ENCODE data around the gene GSKIP. TPM values are rescaled to one million over a fixed set of nuclear protein-coding genes. Genes with fewer than 3 reads are reported as not detected.

Gene GSKIP
- total RNA-seq, 4 donors from 2014 or later: 30.3 to 65.1 (median 49.7) TPM

GRCh38 chr14:96385385-96385784 lies 22.1 kb downstream of the GSKIP start:
- H3K4me1 ChIP-seq: peaks cover 0 to 1% (median 0%) of the 10 kb centered on the region in 3 donors
- WGBS, 2 donors: 83 to 94% methylated on average over 3 of the region's 3 CpGs
- intact Hi-C loops (cut with DNase I): no loop called here
- TF ChIP-seq CTCF (IDR thresholded peaks at IDR 0.05) (no peak), POLR2A (IDR thresholded peaks at IDR 0.05) (no peak)
- no peak for DNase-seq
- H3K9me3 ChIP-seq: no peaks in the 10 kb centered on the region
- H3K4me3 ChIP-seq: no peak overlapping the region
- H3K27ac ChIP-seq: no peak overlapping the region
- H3K36me3 ChIP-seq: peaks cover 0 to 59% (median 0%) of the 10 kb centered on the region in 3 donors
- no peaks in the 10 kb centered on the region for H3K27me3 ChIP-seq

GRCh38 chr14:96390965-96391292 lies 27.6 kb downstream of the GSKIP start:
- peak overlapping the region; percentile 44 to 96 (median 89) for H3K4me3 ChIP-seq
- H3K36me3 ChIP-seq: peaks cover 0 to 18% (median 0%) of the 10 kb centered on the region in 3 donors
- DNase-seq: no peak
- intact Hi-C loops (cut with DNase I): loop anchor here (5.0 kb wide), 1 partner anchor 34 kb away; no protein-coding TSS in a partner anchor
- 8 to 9% methylated on average over 6 to 8 of the region's 13 CpGs for WGBS, 2 donors
- TF ChIP-seq CTCF (IDR thresholded peaks at IDR 0.05) (no peak), POLR2A (IDR thresholded peaks at IDR 0.05) (no peak)
- H3K9me3 ChIP-seq: no peaks in the 10 kb centered on the region
- peak overlapping the region; percentile 47 to 84 (median 81) for H3K27ac ChIP-seq
- H3K4me1 ChIP-seq: peaks cover 0 to 27% (median 6%) of the 10 kb centered on the region in 3 donors
- H3K27me3 ChIP-seq: no peaks in the 10 kb centered on the region

GRCh38 chr14:96391293-96392118 lies 28.2 kb downstream of the GSKIP start:
- Histone ChIP-seq H3K27me3 (no peaks in the 10 kb centered on the region), H3K4me3 (peak overlapping the region; percentile 84 to 96 (median 89)), H3K9me3 (no peaks in the 10 kb centered on the region), H3K4me1 (peaks cover 0 to 27% (median 6%) of the 10 kb centered on the region in 3 donors), H3K27ac (peak overlapping the region; percentile 77 to 89 (median 83)), H3K36me3 (peaks cover 0 to 13% (median 0%) of the 10 kb centered on the region in 3 donors)
- DNase-seq: peak; percentile 86
- TF ChIP-seq CTCF (IDR thresholded peaks at IDR 0.05) (peak in 1 of 6 experiments; percentile 19), POLR2A (IDR thresholded peaks at IDR 0.05) (peak in 2 of 4 donors; percentile 20 to 33)
- WGBS, 2 donors: 0% methylated on average over 1 of the region's 79 CpGs; no CpG with 5 or more reads in 1 of the 2 donors
- intact Hi-C loops (cut with DNase I): loop anchor here (5.0 kb wide), 1 partner anchor 34 kb away; no protein-coding TSS in a partner anchor

- DNase-seq: no peak
- intact Hi-C loops (cut with DNase I): loop anchor here (5.0 kb wide), 1 partner anchor 36 kb away; no protein-coding TSS in a partner anchor
- Histone ChIP-seq H3K27ac (no peak overlapping the region), H3K27me3 (no peaks in the 10 kb centered on the region), H3K9me3 (no peaks in the 10 kb centered on the region), H3K4me3 (peak overlapping the region in 1 of 4 donors; percentile 96), H3K4me1 (peaks cover 0 to 27% (median 6%) of the 10 kb centered on the region in 3 donors), H3K36me3 (no peaks in the 10 kb centered on the region)
- 84 to 86% methylated on average over 5 of the region's 5 CpGs for WGBS, 2 donors
- no peak for TF ChIP-seq CTCF (IDR thresholded peaks at IDR 0.05)
- no peak for TF ChIP-seq POLR2A (IDR thresholded peaks at IDR 0.05)
Measured at GRCh38 chr14:96393071-96393691, 29.9 kb downstream of the GSKIP start.

Measured in esophagus squamous epithelium (tissue), 5 donors.